NCI-H2107 treated with DMSO at 0.1 percent for 48 hours (cell line): ENCODE measurements around the gene CFL1.

Experiments
- DNase-seq: peaks from one replicate; lab custom pipeline; 2025; ENCODE audit not compliant: unreplicated experiment; lab: John Stamatoyannopoulos, UW

CFL1 gene

GRCh38 chr11:65870706-65871681, 13.0 kb upstream of the CFL1 start:
- DNase-seq = no peak

- no peak for DNase-seq
Observed at GRCh38 chr11:65870307-65870658, 12.3 kb upstream of the CFL1 start.

- DNase-seq = no peak
Observed at GRCh38 chr11:65869643-65870306, 11.8 kb upstream of the CFL1 start.

- DNase-seq = no peak
Observed at GRCh38 chr11:65868907-65869306, 10.9 kb upstream of the CFL1 start.

GRCh38 chr11:65868076-65868667, 10.2 kb upstream of the CFL1 start:
- no peak for DNase-seq

GRCh38 chr11:65867284-65868071, 9.5 kb upstream of the CFL1 start:
- DNase-seq = no peak

GRCh38 chr11:65866509-65867283, 8.7 kb upstream of the CFL1 start:
- no peak for DNase-seq

GRCh38 chr11:65865550-65866172, 7.7 kb upstream of the CFL1 start:
- no peak for DNase-seq

- DNase-seq = no peak
Observed at GRCh38 chr11:65864706-65865471, 6.9 kb upstream of the CFL1 start.

- no peak for DNase-seq
Observed at GRCh38 chr11:65863889-65864705, 6.1 kb upstream of the CFL1 start.

- no peak for DNase-seq
Observed at GRCh38 chr11:65862941-65863888, 5.2 kb upstream of the CFL1 start.

GRCh38 chr11:65862191-65862735, 4.3 kb upstream of the CFL1 start:
- no peak for DNase-seq

- no peak for DNase-seq
Observed at GRCh38 chr11:65861533-65862183, 3.7 kb upstream of the CFL1 start.

GRCh38 chr11:65861165-65861505, 3.2 kb upstream of the CFL1 start:
- no peak for DNase-seq

GRCh38 chr11:65860278-65861164, 2.5 kb upstream of the CFL1 start, which contains the start of gene MUS81:
TSS of gene MUS81 (plus strand) at chr11:65860433. CDS start at chr11:65860754, 321 bp downstream.
- peak; percentile 83 for DNase-seq
